ENCODE data around the gene MRPS31.

DNA sequence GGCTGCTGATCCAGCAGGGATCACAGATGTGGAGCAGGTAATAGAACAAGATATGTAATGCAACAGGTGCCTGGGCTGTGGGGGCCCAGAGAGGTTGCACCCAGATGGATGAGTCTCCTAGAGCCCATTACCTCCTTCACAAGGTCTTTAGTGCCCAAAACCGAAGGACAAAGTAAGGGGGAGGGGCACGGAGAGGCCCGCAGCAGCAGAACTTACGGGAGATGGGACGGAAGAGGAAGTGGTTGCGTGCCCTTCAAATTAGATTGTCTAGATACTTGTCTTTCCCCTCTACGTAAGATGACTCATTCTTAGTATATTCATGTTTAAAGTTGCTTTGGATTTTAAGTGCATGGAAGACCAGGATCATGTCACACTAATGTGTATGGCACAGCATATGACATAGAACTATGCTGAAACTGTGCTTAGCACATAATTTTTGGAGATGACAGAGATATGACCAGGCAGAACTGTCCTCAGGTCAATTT, 5.7 kb upstream of the MRPS31 start:
- TF ChIP-seq, protein P1, sequence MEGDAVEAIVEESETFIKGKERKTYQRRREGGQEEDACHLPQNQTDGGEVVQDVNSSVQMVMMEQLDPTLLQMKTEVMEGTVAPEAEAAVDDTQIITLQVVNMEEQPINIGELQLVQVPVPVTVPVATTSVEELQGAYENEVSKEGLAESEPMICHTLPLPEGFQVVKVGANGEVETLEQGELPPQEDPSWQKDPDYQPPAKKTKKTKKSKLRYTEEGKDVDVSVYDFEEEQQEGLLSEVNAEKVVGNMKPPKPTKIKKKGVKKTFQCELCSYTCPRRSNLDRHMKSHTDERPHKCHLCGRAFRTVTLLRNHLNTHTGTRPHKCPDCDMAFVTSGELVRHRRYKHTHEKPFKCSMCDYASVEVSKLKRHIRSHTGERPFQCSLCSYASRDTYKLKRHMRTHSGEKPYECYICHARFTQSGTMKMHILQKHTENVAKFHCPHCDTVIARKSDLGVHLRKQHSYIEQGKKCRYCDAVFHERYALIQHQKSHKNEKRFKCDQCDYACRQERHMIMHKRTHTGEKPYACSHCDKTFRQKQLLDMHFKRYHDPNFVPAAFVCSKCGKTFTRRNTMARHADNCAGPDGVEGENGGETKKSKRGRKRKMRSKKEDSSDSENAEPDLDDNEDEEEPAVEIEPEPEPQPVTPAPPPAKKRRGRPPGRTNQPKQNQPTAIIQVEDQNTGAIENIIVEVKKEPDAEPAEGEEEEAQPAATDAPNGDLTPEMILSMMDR (IDR thresholded peaks at IDR 0.05): no peak
- TF ChIP-seq POLR2A (IDR thresholded peaks at IDR 0.05) (no peak), POLR2AphosphoS5 (IDR thresholded peaks at IDR 0.05) (no peak)

Data from prostate gland (tissue), 2 donors.